ENCODE results near the gene PLGRKT.
A peak's percentile ranks its signal among the peaks of the same experiment; 100 is the strongest.
"Not testable (repeated sequence)": the region's sequence is repeated elsewhere in the genome, so short reads cannot be mapped to it uniquely, and the experiment has no call there.

Gene PLGRKT

GRCh38 chr9:5389109-5389732 is 48.5 kb downstream of the PLGRKT start:
- peak; percentile 77 for FAIRE-seq
- no peak for DNase-seq (ENCODE audit: insufficient read length, low spot score)

DNA sequence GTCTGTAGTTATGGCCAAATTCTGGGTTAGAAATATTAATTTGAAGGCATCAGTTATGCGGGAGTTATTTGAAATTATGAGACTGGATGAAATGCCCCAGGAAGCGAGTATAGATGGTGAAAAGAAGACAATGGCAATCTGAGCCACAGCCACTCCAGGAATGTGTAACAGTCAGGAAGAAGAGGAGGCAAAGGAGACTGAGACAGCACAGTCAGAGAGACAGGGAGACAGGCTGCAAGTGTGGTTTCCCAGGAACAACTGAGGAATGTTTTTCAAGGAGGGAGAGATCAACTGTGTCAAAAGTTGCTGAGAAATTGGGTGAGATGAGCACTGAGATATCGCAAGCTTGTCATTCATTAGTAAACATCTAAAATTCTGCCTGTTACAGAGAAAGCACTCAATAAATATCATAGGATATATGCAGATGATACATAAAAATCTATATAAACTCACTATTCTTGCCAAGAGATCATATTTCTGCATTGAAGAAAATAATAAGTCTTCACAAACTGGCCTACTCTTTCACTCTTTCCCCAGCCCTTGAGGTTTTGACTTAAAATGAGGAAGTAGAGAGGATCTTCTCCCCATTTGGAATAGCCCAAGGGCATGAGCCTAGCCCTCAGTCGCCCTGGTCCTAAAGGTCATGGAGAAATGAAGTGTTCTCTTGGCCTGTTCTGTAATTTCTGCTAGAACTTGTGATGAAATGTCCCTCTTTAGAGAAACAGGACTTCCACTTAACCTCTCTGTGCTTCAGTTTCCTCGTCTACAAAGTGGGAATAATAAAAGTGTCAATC is 49.5 kb downstream of the PLGRKT start:
- no peak for FAIRE-seq

GRCh38 chr9:5384436-5384835 is 53.3 kb downstream of the PLGRKT start:
- no peak for DNase-seq (ENCODE audit: insufficient read length, low spot score)
- FAIRE-seq = no peak

More for the DNA sequence above, 49.5 kb downstream of the PLGRKT start:
- no peak for DNase-seq (ENCODE audit: insufficient read length, low spot score)

- FAIRE-seq (peak; percentile 61), DNase-seq (ENCODE audit: insufficient read length, low spot score) (no peak)
Observed at GRCh38 chr9:5382479-5382878, 55.2 kb downstream of the PLGRKT start.

GRCh38 chr9:5375790-5376477 is 61.8 kb downstream of the PLGRKT start:
- DNase-seq (ENCODE audit: insufficient read length, low spot score) (no peak), FAIRE-seq (peak; percentile 44)

GRCh38 chr9:5375091-5375490 is 62.6 kb downstream of the PLGRKT start:
- FAIRE-seq (peak; percentile 81), DNase-seq (ENCODE audit: insufficient read length, low spot score) (no peak)

- FAIRE-seq = peak; percentile 96
- DNase-seq (ENCODE audit: insufficient read length, low spot score) = peak; percentile 15
Observed at GRCh38 chr9:5364294-5365024, 73.3 kb downstream of the PLGRKT start.

DNA sequence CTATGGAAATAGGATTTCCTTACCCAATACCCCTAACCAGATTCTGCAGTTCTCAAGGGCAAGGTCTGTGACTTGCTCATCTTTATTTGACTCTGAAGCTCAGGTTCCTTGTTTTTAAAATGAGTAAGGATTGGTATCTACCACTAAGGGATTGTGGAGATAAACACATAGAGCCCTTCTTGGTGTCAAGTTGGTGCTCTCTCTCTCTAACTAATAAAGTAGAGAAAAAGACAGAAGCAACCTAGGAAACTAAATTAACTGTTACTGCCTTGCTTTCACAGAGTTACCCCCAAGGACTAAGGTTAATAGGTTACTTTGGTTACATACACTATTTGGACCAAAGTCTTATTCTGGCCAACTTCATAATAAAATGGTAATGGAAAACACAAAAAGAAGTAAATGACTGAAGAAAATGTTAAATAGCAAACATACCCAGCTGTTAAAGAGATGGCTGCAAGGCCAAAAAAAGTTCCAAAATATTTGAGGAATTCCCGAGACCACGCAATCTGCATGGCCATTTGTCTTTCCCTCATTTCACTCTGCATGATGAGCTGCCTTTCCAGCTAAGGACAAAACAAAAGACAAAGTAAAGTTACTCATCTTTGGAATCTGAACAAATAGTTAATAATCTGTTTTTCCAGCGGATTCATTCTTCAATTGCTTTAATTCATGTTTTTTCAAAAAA is 76.3 kb downstream of the PLGRKT start:
- no peak for FAIRE-seq
- DNase-seq (ENCODE audit: insufficient read length, low spot score) = no peak

DNA sequence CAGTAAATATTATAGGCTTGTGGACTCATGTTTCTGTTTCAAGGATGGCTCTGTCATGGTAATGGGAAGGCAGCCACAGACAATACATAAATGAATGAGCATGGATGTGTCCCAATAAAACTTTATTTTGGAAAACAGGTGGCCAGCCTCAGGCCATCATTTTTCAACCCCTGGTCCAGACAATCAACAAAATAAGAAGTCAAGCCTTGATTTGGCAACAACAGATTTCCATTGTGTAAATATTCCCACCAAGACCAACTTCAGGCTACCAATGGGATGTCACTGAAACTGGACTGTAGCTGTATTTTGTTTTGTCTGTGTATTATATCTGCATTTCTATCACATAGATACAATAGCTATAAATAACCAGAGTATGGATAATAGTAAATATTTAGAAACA is 77.4 kb downstream of the PLGRKT start:
- no peak for FAIRE-seq
- no peak for DNase-seq (ENCODE audit: insufficient read length, low spot score)

DNA sequence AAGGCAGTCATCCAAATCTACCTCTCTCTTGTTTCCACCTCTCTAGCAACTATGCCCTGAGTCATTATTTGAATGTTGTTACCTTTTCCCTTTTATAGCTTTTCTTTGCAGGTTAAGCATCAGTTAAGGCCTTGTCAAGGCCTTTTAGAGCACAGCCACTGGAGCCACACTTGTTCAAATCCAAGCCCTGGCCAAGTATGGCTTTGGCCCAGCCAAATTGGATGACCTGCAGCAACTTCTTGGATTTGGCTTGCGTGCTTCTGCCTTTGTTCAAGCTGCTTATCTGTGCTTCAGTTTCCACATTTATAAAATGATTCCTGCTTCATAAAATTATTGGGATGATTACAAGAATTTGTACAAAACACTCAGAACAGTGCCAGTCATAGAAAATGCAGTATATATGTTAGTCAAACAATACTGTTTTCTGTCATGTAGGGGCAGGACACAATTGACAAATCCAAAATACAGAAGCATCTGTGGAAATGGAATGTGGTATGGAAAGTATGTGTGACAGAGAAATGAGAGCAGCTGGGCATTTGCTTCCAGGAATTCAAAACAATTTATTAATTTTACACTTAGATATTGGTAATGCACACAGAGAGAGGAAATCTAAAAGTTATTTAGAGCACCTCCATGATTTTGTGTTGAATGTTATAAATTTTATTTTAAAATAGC is 80.2 kb downstream of the PLGRKT start:
- FAIRE-seq = no peak
- no peak for DNase-seq (ENCODE audit: insufficient read length, low spot score)

- peak; percentile 18 for FAIRE-seq
- no peak for DNase-seq (ENCODE audit: insufficient read length, low spot score)
Observed at GRCh38 chr9:5355817-5356216, 81.9 kb downstream of the PLGRKT start.

GRCh38 chr9:5355226-5355625 is 82.5 kb downstream of the PLGRKT start:
- FAIRE-seq = no peak
- DNase-seq (ENCODE audit: insufficient read length, low spot score) = no peak

DNA sequence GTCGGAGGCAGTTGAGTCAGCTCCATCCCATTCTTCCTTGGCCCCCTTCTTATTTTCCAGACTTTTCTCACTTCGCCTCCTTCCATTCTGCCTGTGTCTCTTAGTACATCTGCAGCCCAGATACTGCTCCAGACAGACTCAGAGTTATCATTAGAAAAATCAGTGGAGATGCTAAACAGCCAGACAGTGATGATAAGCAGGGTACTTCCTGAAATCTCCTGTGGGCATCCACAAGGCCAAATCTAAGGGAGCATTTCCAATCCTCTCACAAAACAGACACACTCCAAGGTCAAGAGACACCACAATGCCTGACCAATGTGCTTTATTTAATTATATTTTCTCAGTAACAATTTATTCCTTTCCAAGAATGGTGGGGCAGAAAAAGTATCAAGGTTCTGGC is 83.5 kb downstream of the PLGRKT start:
- no peak for FAIRE-seq
- DNase-seq (ENCODE audit: insufficient read length, low spot score) = no peak

DNA sequence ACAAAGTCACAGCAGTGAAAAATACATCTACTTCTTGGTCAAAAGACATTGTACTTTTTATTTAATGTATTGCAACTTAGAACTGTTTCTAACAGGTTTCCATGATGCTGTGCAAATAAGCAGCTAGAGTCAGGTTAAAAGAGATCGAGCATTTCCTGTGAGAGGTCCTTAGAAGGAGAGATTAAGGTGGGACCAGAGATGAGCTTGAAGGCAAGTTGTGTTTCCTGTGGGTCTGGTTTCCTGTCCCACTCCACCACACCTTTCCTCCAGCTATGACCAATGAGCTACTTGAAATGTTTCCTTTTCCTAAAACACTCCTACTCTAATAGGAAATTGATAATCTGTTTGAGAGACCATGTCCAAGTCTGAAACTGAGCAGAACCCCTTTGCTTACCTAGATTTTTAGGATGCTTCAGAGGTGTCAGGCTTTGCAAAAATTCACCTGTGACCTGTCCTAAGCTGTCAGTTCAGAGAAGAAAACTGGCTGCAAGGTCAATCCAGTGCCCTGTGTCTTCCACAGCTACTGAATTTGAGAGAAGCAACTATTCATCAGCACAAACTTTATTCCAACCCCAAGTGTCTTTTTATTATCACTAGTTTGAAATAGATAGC is 85.0 kb downstream of the PLGRKT start:
- peak; percentile 92 for FAIRE-seq
- DNase-seq (ENCODE audit: insufficient read length, low spot score) = no peak

GRCh38 chr9:5338992-5339981 is 98.4 kb downstream of the PLGRKT start, which contains the start of gene RLN1:
RLN1 (minus strand) TSS chr9:5339876; CDS start chr9:5339746, 130 bp downstream.
- not testable (repeated sequence) for DNase-seq (ENCODE audit: insufficient read length, low spot score)
- peak; percentile 100 for FAIRE-seq

DNA sequence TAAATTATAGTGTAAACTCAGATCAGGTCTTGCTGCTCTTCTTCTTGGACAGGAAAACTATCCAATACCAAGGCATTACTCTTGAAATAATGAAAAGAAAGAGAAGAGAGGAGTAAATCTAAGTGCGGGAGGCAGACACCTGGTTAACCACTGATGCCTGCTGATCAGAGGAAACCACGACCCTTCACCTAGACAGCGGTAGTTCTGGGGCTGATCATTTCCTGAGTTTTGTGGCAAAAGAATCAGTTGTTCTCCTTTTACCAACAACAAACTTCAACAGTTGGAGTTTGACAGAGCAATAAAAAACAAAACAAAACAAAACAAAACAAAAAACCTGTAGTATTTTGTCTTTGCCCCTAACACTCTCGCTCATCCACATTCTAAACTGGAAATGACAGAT is 101.0 kb downstream of the PLGRKT start:
- DNase-seq (ENCODE audit: insufficient read length, low spot score) = no peak
- peak; percentile 40 for FAIRE-seq

- not testable (repeated sequence) for FAIRE-seq
Observed at GRCh38 chr9:5331276-5331675, 106.4 kb downstream of the PLGRKT start.

DNA sequence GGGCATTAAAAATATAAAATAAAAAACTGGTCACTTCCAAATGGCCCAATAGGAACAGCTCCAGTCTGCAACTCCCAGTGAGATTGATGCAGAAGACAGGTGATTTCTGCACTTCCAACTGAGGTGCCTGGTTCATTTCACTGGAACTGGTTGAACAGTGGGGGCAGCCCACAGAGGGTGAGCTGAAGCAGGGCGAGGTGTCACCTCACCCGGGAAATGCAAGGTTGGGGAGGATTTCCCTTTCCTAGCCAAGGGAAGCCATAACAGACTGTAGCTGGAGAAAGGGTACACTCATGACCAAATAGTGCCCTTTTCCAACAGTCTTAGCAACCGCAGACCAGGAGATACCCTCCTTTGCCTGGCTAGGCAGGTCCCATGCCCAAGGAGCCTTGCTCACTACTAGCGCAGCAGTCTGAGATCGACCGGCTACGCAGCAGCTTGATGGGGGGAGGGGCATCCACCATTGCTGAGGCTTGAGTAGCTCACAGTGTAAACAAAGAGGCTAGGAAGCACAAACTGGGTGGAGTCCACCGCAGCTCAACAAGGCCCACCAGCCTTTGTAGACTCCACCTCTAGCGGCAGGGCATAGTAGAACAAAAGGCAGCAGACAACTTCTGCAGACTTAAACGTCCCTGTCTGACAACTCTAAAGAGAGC is 110.7 kb downstream of the PLGRKT start:
- FAIRE-seq (no peak), DNase-seq (ENCODE audit: insufficient read length, low spot score) (no peak)

More at GRCh38 chr9:5331276-5331675, 106.4 kb downstream of the PLGRKT start:
- not testable (repeated sequence) for DNase-seq (ENCODE audit: insufficient read length, low spot score)
